ENCODE results near the gene MRPL24. TPM values are rescaled to one million over a fixed set of nuclear protein-coding genes. Genes with fewer than 3 reads are reported as not detected.
A peak's percentile ranks its signal among the peaks of the same experiment; 100 is the strongest.

MRPL24 gene
- total and polyA plus RNA-seq, 9 of the 15 experiments (the other 6 are each of a cell fraction or from before 2014, with no cell fraction given), result 74.3 to 267 (median 113) TPM

DNA sequence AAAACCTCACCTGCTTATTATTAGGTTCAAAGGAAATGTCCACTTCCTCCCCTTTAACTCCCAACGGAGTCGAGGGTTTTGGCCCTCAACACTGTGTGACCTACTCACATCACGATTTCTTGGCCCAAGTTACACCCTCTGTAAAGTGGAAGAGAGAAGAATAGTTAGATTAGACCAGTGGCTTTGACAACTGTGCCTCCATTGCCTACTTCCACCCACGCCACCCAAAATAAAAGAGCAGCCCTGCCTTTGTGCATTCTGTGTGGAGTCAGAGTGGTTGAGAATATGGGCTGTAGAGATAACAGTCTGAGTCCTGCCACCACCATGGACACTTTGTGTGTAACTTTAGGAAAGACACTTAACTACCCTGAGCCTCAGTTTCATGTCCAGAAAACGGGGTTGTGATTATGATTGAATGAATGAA lies 14.7 kb upstream of the MRPL24 start (continued):
- TF ChIP-seq, protein P1, sequence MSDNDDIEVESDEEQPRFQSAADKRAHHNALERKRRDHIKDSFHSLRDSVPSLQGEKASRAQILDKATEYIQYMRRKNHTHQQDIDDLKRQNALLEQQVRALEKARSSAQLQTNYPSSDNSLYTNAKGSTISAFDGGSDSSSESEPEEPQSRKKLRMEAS (CRISPR knock-in tag; IDR thresholded peaks at IDR 0.05), result no peak
- TF ChIP-seq SAP30 (IDR thresholded peaks at IDR 0.05; ENCODE audit: borderline replicate concordance, insufficient read depth, low read depth, low read length, poor library complexity, severe bottlenecking) (no peak), CBX8 (IDR thresholded peaks at IDR 0.05; ENCODE audit: borderline replicate concordance, extremely low read depth, low read depth, low read length, poor library complexity, severe bottlenecking) (no peak), NFXL1 (CRISPR knock-in tag; IDR thresholded peaks at IDR 0.05) (no peak), SMARCA5 (IDR thresholded peaks at IDR 0.05) (no peak), OTX1 (CRISPR knock-in tag; IDR thresholded peaks at IDR 0.05) (0 out of 2 replicates have a peak, but pooled peaks have one; percentile 10), XRCC4 (IDR thresholded peaks at IDR 0.05; ENCODE audit: extremely low read depth, insufficient read depth, insufficient read length) (no peak), ZNF583 (CRISPR knock-in tag; IDR thresholded peaks at IDR 0.05) (peak; percentile 95), MYC (IDR thresholded peaks at IDR 0.05; ENCODE audit: low read depth, low read length) (no peak), MYC (CRISPR knock-in tag; IDR thresholded peaks at IDR 0.05; ENCODE audit: borderline replicate concordance, low read depth) (peak; percentile 60; the same call in 1 of the 2 replicates), SRSF7 (optimal IDR thresholded peaks at IDR 0.05; ENCODE audit: low read depth, low read length) (no peak), DMBX1 (CRISPR knock-in tag; IDR thresholded peaks at IDR 0.05; ENCODE audit: borderline replicate concordance) (peak; percentile 97), RBM14 (IDR thresholded peaks at IDR 0.05; ENCODE audit: borderline replicate concordance, insufficient read depth, low read depth, low read length) (no peak), ZNF584 (CRISPR knock-in tag; IDR thresholded peaks at IDR 0.05; ENCODE audit: low read depth) (peak; percentile 70; the same call in 1 of the 2 replicates), KLF6 (CRISPR knock-in tag; IDR thresholded peaks at IDR 0.05; ENCODE audit: borderline replicate concordance) (peak; percentile 90), IFI16 (CRISPR knock-in tag; IDR thresholded peaks at IDR 0.05) (peak; percentile 92), CBFA2T2 (conservative IDR thresholded peaks at IDR 0.05) (peak; percentile 36), ZNF384 (IDR thresholded peaks at IDR 0.05; ENCODE audit: low read depth, low read length) (no peak), MED1 (CRISPR knock-in tag; IDR thresholded peaks at IDR 0.05; ENCODE audit: borderline replicate concordance) (no peak), TCFL5 (CRISPR knock-in tag; conservative IDR thresholded peaks at IDR 0.05) (peak; percentile 77; the same call in 1 of the 2 replicates), TGIF2 (CRISPR knock-in tag; IDR thresholded peaks at IDR 0.05) (no peak), JUN (IDR thresholded peaks at IDR 0.05; ENCODE audit: borderline replicate concordance, low read depth, low read length) (no peak), JUN (CRISPR knock-in tag; IDR thresholded peaks at IDR 0.05; ENCODE audit: borderline replicate concordance) (no peak)
- TF ChIP-seq, protein P2, sequence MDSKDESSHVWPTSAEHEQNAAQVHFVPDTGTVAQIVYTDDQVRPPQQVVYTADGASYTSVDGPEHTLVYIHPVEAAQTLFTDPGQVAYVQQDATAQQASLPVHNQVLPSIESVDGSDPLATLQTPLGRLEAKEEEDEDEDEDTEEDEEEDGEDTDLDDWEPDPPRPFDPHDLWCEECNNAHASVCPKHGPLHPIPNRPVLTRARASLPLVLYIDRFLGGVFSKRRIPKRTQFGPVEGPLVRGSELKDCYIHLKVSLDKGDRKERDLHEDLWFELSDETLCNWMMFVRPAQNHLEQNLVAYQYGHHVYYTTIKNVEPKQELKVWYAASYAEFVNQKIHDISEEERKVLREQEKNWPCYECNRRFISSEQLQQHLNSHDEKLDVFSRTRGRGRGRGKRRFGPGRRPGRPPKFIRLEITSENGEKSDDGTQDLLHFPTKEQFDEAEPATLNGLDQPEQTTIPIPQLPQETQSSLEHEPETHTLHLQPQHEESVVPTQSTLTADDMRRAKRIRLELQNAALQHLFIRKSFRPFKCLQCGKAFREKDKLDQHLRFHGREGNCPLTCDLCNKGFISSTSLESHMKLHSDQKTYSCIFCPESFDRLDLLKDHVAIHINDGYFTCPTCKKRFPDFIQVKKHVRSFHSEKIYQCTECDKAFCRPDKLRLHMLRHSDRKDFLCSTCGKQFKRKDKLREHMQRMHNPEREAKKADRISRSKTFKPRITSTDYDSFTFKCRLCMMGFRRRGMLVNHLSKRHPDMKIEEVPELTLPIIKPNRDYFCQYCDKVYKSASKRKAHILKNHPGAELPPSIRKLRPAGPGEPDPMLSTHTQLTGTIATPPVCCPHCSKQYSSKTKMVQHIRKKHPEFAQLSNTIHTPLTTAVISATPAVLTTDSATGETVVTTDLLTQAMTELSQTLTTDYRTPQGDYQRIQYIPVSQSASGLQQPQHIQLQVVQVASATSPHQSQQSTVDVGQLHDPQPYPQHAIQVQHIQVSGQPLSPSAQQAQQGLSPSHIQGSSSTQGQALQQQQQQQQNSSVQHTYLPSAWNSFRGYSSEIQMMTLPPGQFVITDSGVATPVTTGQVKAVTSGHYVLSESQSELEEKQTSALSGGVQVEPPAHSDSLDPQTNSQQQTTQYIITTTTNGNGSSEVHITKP (IDR thresholded peaks at IDR 0.05; ENCODE audit: partially characterized antibody), result no peak
- TF ChIP-seq, protein P3, sequence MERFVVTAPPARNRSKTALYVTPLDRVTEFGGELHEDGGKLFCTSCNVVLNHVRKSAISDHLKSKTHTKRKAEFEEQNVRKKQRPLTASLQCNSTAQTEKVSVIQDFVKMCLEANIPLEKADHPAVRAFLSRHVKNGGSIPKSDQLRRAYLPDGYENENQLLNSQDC (CRISPR knock-in tag; IDR thresholded peaks at IDR 0.05), result no peak
- TF ChIP-seq, protein P4, sequence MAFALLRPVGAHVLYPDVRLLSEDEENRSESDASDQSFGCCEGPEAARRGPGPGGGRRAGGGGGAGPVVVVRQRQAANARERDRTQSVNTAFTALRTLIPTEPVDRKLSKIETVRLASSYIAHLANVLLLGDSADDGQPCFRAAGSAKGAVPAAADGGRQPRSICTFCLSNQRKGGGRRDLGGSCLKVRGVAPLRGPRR (CRISPR knock-in tag; IDR thresholded peaks at IDR 0.05), result peak; percentile 88; the same call in 1 of the 2 replicates
